Measurements from ENCODE around the gene CORO6. TPM values are rescaled to one million over a fixed set of nuclear protein-coding genes. Genes with fewer than 3 reads are reported as not detected.
A peak's percentile ranks its signal among the peaks of the same experiment; 100 is the strongest.

The CORO6 gene
- total and polyA plus RNA-seq, 4 donors: 8.0 to 21.4 (median 13.7) TPM

GRCh38 chr17:29608986-29609385, 13.7 kb downstream of the CORO6 start:
- DNase-seq (ENCODE audit: low read depth in 4 of 6, low spot score in 6 of 6): no peak
- Histone ChIP-seq H3K4me3 (ENCODE audit: low read depth, low read length) (no peak overlapping the region), H3K36me3 (ENCODE audit: control insufficient read depth, insufficient read depth, low read length) (peaks cover 42% of the 10 kb centered on the region), H3K27ac (ENCODE audit: low read depth, low read length) (no peak overlapping the region), H3K4me1 (ENCODE audit: control insufficient read depth, insufficient read depth, low read length) (peaks cover 11% of the 10 kb centered on the region), H3K27me3 (ENCODE audit: control insufficient read depth, insufficient read depth, low read length) (peaks cover 3% of the 10 kb centered on the region), H3K9me3 (ENCODE audit: control insufficient read depth, insufficient read depth, low read length) (no peaks in the 10 kb centered on the region)
- WGBS (ENCODE audit: insufficient coverage): 93% methylated on average over 13 of the region's 15 CpGs

GRCh38 chr17:29607557-29608195, 15.0 kb downstream of the CORO6 start:
- 90% methylated on average over 28 of the region's 29 CpGs for WGBS (ENCODE audit: insufficient coverage)
- H3K36me3 ChIP-seq (ENCODE audit: control insufficient read depth, insufficient read depth, low read length): peaks cover 33% of the 10 kb centered on the region

GRCh38 chr17:29603109-29603674, 19.5 kb downstream of the CORO6 start:
- peaks cover 11% of the 10 kb centered on the region for H3K36me3 ChIP-seq (ENCODE audit: control insufficient read depth, insufficient read depth, low read length)
- H3K27ac ChIP-seq (ENCODE audit: low read depth, low read length): no peak overlapping the region
- 80% methylated on average over 1 of the region's 6 CpGs for WGBS (ENCODE audit: insufficient coverage)
- H3K4me3 ChIP-seq (ENCODE audit: low read depth, low read length): no peak overlapping the region
- no peaks in the 10 kb centered on the region for H3K9me3 ChIP-seq (ENCODE audit: control insufficient read depth, insufficient read depth, low read length)
- no peaks in the 10 kb centered on the region for H3K4me1 ChIP-seq (ENCODE audit: control insufficient read depth, insufficient read depth, low read length)
- DNase-seq (ENCODE audit: low read depth in 4 of 6, low spot score in 6 of 6): no peak
- H3K27me3 ChIP-seq (ENCODE audit: control insufficient read depth, insufficient read depth, low read length): no peaks in the 10 kb centered on the region

More at GRCh38 chr17:29607557-29608195, 15.0 kb downstream of the CORO6 start:
- no peak overlapping the region for H3K4me3 ChIP-seq (ENCODE audit: low read depth, low read length)
- H3K27me3 ChIP-seq (ENCODE audit: control insufficient read depth, insufficient read depth, low read length): no peaks in the 10 kb centered on the region
- H3K4me1 ChIP-seq (ENCODE audit: control insufficient read depth, insufficient read depth, low read length): no peaks in the 10 kb centered on the region
- H3K27ac ChIP-seq (ENCODE audit: low read depth, low read length): no peak overlapping the region
- H3K9me3 ChIP-seq (ENCODE audit: control insufficient read depth, insufficient read depth, low read length): no peaks in the 10 kb centered on the region
- DNase-seq (ENCODE audit: low read depth in 4 of 6, low spot score in 6 of 6): no peak

GRCh38 chr17:29597361-29598172, 25.1 kb downstream of the CORO6 start:
- no peaks in the 10 kb centered on the region for H3K9me3 ChIP-seq (ENCODE audit: control insufficient read depth, insufficient read depth, low read length)
- H3K27ac ChIP-seq (ENCODE audit: low read depth, low read length): no peak overlapping the region
- H3K4me1 ChIP-seq (ENCODE audit: control insufficient read depth, insufficient read depth, low read length): peaks cover 49% of the 10 kb centered on the region
- no peak overlapping the region for H3K4me3 ChIP-seq (ENCODE audit: low read depth, low read length)
- WGBS (ENCODE audit: insufficient coverage): 40% methylated on average over 10 of the region's 13 CpGs
- H3K36me3 ChIP-seq (ENCODE audit: control insufficient read depth, insufficient read depth, low read length): peaks cover 6% of the 10 kb centered on the region
- no peaks in the 10 kb centered on the region for H3K27me3 ChIP-seq (ENCODE audit: control insufficient read depth, insufficient read depth, low read length)
- no peak for DNase-seq (ENCODE audit: low read depth in 4 of 6, low spot score in 6 of 6)

GRCh38 chr17:29596811-29597210, 25.9 kb downstream of the CORO6 start:
- Histone ChIP-seq H3K36me3 (ENCODE audit: control insufficient read depth, insufficient read depth, low read length) (peaks cover 6% of the 10 kb centered on the region), H3K27me3 (ENCODE audit: control insufficient read depth, insufficient read depth, low read length) (no peaks in the 10 kb centered on the region), H3K9me3 (ENCODE audit: control insufficient read depth, insufficient read depth, low read length) (no peaks in the 10 kb centered on the region), H3K4me1 (ENCODE audit: control insufficient read depth, insufficient read depth, low read length) (peaks cover 57% of the 10 kb centered on the region), H3K27ac (ENCODE audit: low read depth, low read length) (no peak overlapping the region), H3K4me3 (ENCODE audit: low read depth, low read length) (no peak overlapping the region)
- WGBS (ENCODE audit: insufficient coverage): 66% methylated on average over 7 of the region's 9 CpGs
- no peak for DNase-seq (ENCODE audit: low read depth in 4 of 6, low spot score in 6 of 6)

- H3K36me3 ChIP-seq (ENCODE audit: control insufficient read depth, insufficient read depth, low read length): peaks cover 6% of the 10 kb centered on the region
- no peak overlapping the region for H3K27ac ChIP-seq (ENCODE audit: low read depth, low read length)
- H3K4me3 ChIP-seq (ENCODE audit: low read depth, low read length): no peak overlapping the region
- no peak for DNase-seq (ENCODE audit: low read depth in 4 of 6, low spot score in 6 of 6)
- WGBS (ENCODE audit: insufficient coverage): 56% methylated on average over 9 of the region's 12 CpGs
- no peaks in the 10 kb centered on the region for H3K9me3 ChIP-seq (ENCODE audit: control insufficient read depth, insufficient read depth, low read length)
- H3K27me3 ChIP-seq (ENCODE audit: control insufficient read depth, insufficient read depth, low read length): no peaks in the 10 kb centered on the region
- H3K4me1 ChIP-seq (ENCODE audit: control insufficient read depth, insufficient read depth, low read length): peaks cover 63% of the 10 kb centered on the region
Measured at GRCh38 chr17:29595943-29596774, 26.6 kb downstream of the CORO6 start.

GRCh38 chr17:29595107-29595942, 27.4 kb downstream of the CORO6 start:
- Histone ChIP-seq H3K4me3 (ENCODE audit: low read depth, low read length) (no peak overlapping the region), H3K4me1 (ENCODE audit: control insufficient read depth, insufficient read depth, low read length) (peaks cover 71% of the 10 kb centered on the region), H3K36me3 (ENCODE audit: control insufficient read depth, insufficient read depth, low read length) (peaks cover 6% of the 10 kb centered on the region), H3K27me3 (ENCODE audit: control insufficient read depth, insufficient read depth, low read length) (no peaks in the 10 kb centered on the region), H3K27ac (ENCODE audit: low read depth, low read length) (no peak overlapping the region), H3K9me3 (ENCODE audit: control insufficient read depth, insufficient read depth, low read length) (no peaks in the 10 kb centered on the region)
- no peak for DNase-seq (ENCODE audit: low read depth in 4 of 6, low spot score in 6 of 6)
- WGBS (ENCODE audit: insufficient coverage): 69% methylated on average over 3 of the region's 7 CpGs

- Histone ChIP-seq H3K36me3 (ENCODE audit: control insufficient read depth, insufficient read depth, low read length) (peaks cover 3% of the 10 kb centered on the region), H3K27ac (ENCODE audit: low read depth, low read length) (no peak overlapping the region), H3K4me1 (ENCODE audit: control insufficient read depth, insufficient read depth, low read length) (peaks cover 78% of the 10 kb centered on the region), H3K9me3 (ENCODE audit: control insufficient read depth, insufficient read depth, low read length) (no peaks in the 10 kb centered on the region), H3K4me3 (ENCODE audit: low read depth, low read length) (peak overlapping the region; percentile 65), H3K27me3 (ENCODE audit: control insufficient read depth, insufficient read depth, low read length) (no peaks in the 10 kb centered on the region)
- WGBS (ENCODE audit: insufficient coverage): 89% methylated on average over 10 of the region's 11 CpGs
- DNase-seq (ENCODE audit: low read depth in 4 of 6, low spot score in 6 of 6): no peak
Measured at GRCh38 chr17:29594519-29595090, 28.1 kb downstream of the CORO6 start.
